Tibial nerve (tissue), 4 donors: Measurements from ENCODE around the gene PLSCR3. TPM values are rescaled to one million over a fixed set of nuclear protein-coding genes. Genes with fewer than 3 reads are reported as not detected.

ENCODE experiments used
- DNase-seq, 2 donors: peaks; one replicate each; pipeline ENCODE4 v3.0.0-alpha.2; 2019; ENCODE audit warnings: low spot score in 2 of 2
- H3K27ac ChIP-seq, 4 donors: fragments of 200-600 bp; sonication (generic) in 3 of 4; one replicate each; pipeline ENCODE4 v1.5.1; 2017 to 2019; ENCODE audit warnings: mild to moderate bottlenecking in 1 of 4
- H3K27me3 ChIP-seq, 2 donors: fragments of 200-600 bp; sonication (generic) in 1 of 2; one replicate each; pipeline versions ENCODE4 v1.5.1 to v1.6.0; 2017 to 2019
- H3K36me3 ChIP-seq, 3 donors: fragments of 200-600 bp; sonication (generic); one replicate each; pipeline ENCODE4 v1.5.1; 2018 to 2019
- H3K4me1 ChIP-seq, 4 donors: fragments of 200-600 bp; sonication (generic) in 3 of 4; one replicate each; pipeline ENCODE4 v1.5.1; 2017 to 2019
- H3K4me3 ChIP-seq, 4 donors: fragments of 200-600 bp; sonication (generic) in 3 of 4; one replicate each; pipeline ENCODE4 v1.5.1; 2017 to 2019; ENCODE audit warnings: mild to moderate bottlenecking in 1 of 4, moderate library complexity in 1 of 4
- H3K9me3 ChIP-seq, 4 donors: fragments of 200-600 bp; sonication (generic) in 3 of 4; one replicate each; pipeline ENCODE4 v1.5.1; 2017 to 2019
- CTCF ChIP-seq, 5 experiments: fragments of 200-600 bp in 3 of 5; fragments of 450-650 bp in 2 of 5; sonication (generic) in 3 of 5; IDR thresholded peaks; one replicate each; pipeline ENCODE4 v1.5.1; 2016 to 2019; ENCODE audit warnings: antibody characterized with exemption in 5 of 5, mild to moderate bottlenecking in 3 of 5, moderate library complexity in 2 of 5
- EP300 ChIP-seq, 2 donors: sonication (generic); formaldehyde crosslinking; IDR thresholded peaks; one replicate each; pipeline ENCODE4 v1.6.1; 2017; ENCODE audit warnings: antibody characterized with exemption in 2 of 2, mild to moderate bottlenecking in 1 of 2
- POLR2A ChIP-seq, 2 donors: fragments of 450-650 bp; IDR thresholded peaks; one replicate each; pipeline ENCODE4 v1.6.1; 2017; ENCODE audit warnings: antibody characterized with exemption in 2 of 2, mild to moderate bottlenecking in 2 of 2, moderate library complexity in 2 of 2
- WGBS, 2 donors: methylation state at CpG; one replicate each; pipeline ENCODE4 v1.1.5; 2018; 5-methylcytosine and 5-hydroxymethylcytosine counted together
- total RNA-seq, 4 donors: library from RNA; depleted of rRNA; stranded (reverse); fragments of >200 nt; gene quantifications; one replicate each; pipeline ENCODE4 v1.1.0, GENCODE V29; 2016

The PLSCR3 gene
- total RNA-seq, 4 donors from 2014 or later = 28.7 to 55.5 (median 42.9) TPM

- Histone ChIP-seq H3K27me3 (peaks cover 0 to 81% of the 10 kb centered on the region in 2 donors), H3K4me3 (no peak overlapping the region), H3K27ac (peak overlapping the region in 1 of 4 donors; percentile 2), H3K4me1 (peaks cover 0 to 68% (median 40%) of the 10 kb centered on the region in 4 donors), H3K9me3 (no peaks in the 10 kb centered on the region), H3K36me3 (no peaks in the 10 kb centered on the region)
- WGBS, 2 donors = 7 to 16% methylated on average over 10 to 12 of the region's 12 CpGs
- no peak for TF ChIP-seq EP300 (IDR thresholded peaks at IDR 0.05)
- no peak for TF ChIP-seq CTCF (IDR thresholded peaks at IDR 0.05)
- TF ChIP-seq POLR2A (IDR thresholded peaks at IDR 0.05) = no peak
- no peak for DNase-seq
Measured at GRCh38 chr17:7440834-7441195, 46.5 kb upstream of the PLSCR3 start.

DNA sequence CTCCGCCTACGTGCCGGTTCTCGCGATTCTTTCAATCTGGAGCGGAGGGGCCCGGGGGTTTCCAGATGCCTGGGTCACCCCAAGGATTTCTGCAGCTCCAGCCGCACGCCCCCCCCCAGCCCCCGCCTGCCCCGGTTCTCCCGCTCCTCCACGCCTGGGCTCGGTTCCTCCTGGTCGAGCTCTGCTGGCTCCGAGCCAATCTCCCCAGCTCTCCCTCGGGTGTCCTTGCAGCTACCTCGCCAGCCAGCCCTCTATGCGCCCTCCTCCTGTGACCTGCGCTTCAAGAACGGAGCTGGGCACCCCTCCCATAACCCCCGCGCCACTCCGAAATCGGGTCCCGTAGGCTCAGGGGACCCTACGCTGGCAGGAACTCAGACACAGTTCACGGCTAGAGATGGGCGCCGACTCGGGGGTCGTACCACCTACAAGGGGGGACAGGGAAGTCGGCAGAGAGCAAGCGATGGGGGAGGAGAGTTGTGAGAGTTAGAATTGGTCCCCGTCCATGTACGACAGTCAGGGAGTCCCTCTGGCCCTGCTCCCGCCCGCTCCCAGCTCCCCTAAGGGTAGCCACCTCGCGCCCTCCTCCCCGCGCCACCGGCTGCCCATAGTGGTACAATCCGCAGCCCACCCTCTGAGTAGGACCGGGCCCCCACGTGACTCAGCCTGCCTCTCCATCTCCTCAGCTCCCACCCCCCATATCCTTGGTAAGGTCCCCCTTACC lies 45.9 kb upstream of the PLSCR3 start:
- peaks cover 0 to 68% (median 38%) of the 10 kb centered on the region in 4 donors for H3K4me1 ChIP-seq
- peak overlapping the region in 2 of 4 donors; percentile 2 to 25 for H3K27ac ChIP-seq
- H3K36me3 ChIP-seq = no peaks in the 10 kb centered on the region
- 2 to 3% methylated on average over 41 to 44 of the region's 46 CpGs for WGBS, 2 donors
- DNase-seq = no peak
- peaks cover 0 to 78% of the 10 kb centered on the region in 2 donors for H3K27me3 ChIP-seq
- TF ChIP-seq EP300 (IDR thresholded peaks at IDR 0.05) (no peak), POLR2A (IDR thresholded peaks at IDR 0.05) (no peak), CTCF (IDR thresholded peaks at IDR 0.05) (no peak)
- peak overlapping the region; percentile 7 to 41 (median 28) for H3K4me3 ChIP-seq
- no peaks in the 10 kb centered on the region for H3K9me3 ChIP-seq

DNA sequence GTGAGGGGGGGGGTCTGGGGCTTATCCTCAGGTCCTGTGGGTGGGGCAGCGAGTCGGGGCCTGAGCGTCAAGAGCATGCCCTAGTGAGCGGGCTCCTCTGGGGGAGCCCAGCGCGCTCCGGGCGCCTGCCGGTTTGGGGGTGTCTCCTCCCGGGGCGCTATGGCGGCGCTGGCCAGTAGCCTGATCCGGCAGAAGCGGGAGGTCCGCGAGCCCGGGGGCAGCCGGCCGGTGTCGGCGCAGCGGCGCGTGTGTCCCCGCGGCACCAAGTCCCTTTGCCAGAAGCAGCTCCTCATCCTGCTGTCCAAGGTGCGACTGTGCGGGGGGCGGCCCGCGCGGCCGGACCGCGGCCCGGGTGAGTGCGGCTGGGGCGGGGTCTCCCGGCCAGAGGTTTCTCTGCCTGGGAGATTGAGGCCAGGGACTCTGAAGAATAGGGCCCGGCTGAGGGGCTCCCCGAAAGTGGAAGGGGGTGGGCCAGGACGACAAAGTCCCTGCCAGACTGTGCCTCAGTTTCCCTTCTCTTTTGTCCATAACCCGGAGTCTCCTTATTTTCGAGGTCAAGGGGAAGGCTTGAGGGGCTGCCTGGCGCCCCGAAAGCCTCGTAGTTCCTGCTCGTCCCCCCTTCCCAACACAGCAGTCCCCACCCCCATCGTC lies 45.3 kb upstream of the PLSCR3 start, which contains the start of gene FGF11:
FGF11 (plus strand) TSS at position 51 of the 651 bp plus-strand sequence; CDS start at position 160, 109 bp downstream.
- Histone ChIP-seq H3K36me3 (no peaks in the 10 kb centered on the region), H3K27ac (peak within 1 kb of the TSS in 2 of 4 donors; percentile 25 to 70), H3K27me3 (peaks cover 0 to 71% of the 10 kb centered on the region in 2 donors), H3K9me3 (no peaks in the 10 kb centered on the region), H3K4me3 (peak within 1 kb of the TSS; percentile 8 to 51 (median 28)), H3K4me1 (peaks cover 0 to 65% (median 36%) of the 10 kb centered on the region in 4 donors)
- DNase-seq = no peak
- TF ChIP-seq CTCF (IDR thresholded peaks at IDR 0.05) (no peak), EP300 (IDR thresholded peaks at IDR 0.05) (no peak), POLR2A (IDR thresholded peaks at IDR 0.05) (no peak)
- 1 to 3% methylated on average over 13 to 23 of the region's 50 CpGs for WGBS, 2 donors

- Histone ChIP-seq H3K4me3 (peak overlapping the region in 3 of 4 donors; percentile 19 to 51 (median 21)), H3K27ac (peak overlapping the region in 1 of 4 donors; percentile 70), H3K36me3 (no peaks in the 10 kb centered on the region), H3K27me3 (peaks cover 0 to 68% of the 10 kb centered on the region in 2 donors), H3K4me1 (peaks cover 0 to 63% (median 36%) of the 10 kb centered on the region in 4 donors), H3K9me3 (no peaks in the 10 kb centered on the region)
- 43 to 51% methylated on average over 11 of the region's 11 CpGs for WGBS, 2 donors
- TF ChIP-seq EP300 (IDR thresholded peaks at IDR 0.05) (no peak), POLR2A (IDR thresholded peaks at IDR 0.05) (no peak)
- DNase-seq = no peak
Measured at GRCh38 chr17:7438656-7439460, 44.5 kb upstream of the PLSCR3 start.

GRCh38 chr17:7437950-7438614 lies 43.8 kb upstream of the PLSCR3 start:
- DNase-seq = peak in 1 of 2 donors; percentile 50
- Histone ChIP-seq H3K27me3 (peaks cover 0 to 68% of the 10 kb centered on the region in 2 donors), H3K4me3 (peak overlapping the region; percentile 8 to 51 (median 20)), H3K4me1 (peaks cover 0 to 63% (median 36%) of the 10 kb centered on the region in 4 donors), H3K36me3 (no peaks in the 10 kb centered on the region), H3K9me3 (no peaks in the 10 kb centered on the region), H3K27ac (peak overlapping the region in 1 of 4 donors; percentile 70)
- 14 to 15% methylated on average over 27 to 44 of the region's 48 CpGs for WGBS, 2 donors
- no peak for TF ChIP-seq POLR2A (IDR thresholded peaks at IDR 0.05)
